Large intestine (tissue), 3 donors: Measurements from ENCODE around the gene KCNA10. TPM values are rescaled to one million over a fixed set of nuclear protein-coding genes. Genes with fewer than 3 reads are reported as not detected.

Source experiments
- DNase-seq, 2 donors: peaks; one replicate each; pipeline versions ENCODE4 v3.0.0 to v3.0.0-alpha.2; 2013
- H3K27ac ChIP-seq: one replicate; pipeline ENCODE4 v1.5.1; 2013; ENCODE audit warnings: low read length
- H3K27me3 ChIP-seq: 2 replicates; pipeline ENCODE4 v1.6.1; 2013; ENCODE audit warnings: low read length; ENCODE audit not compliant: control insufficient read depth, insufficient read depth
- H3K36me3 ChIP-seq: 2 replicates; pipeline ENCODE4 v1.6.1; 2013; ENCODE audit warnings: low read length; ENCODE audit not compliant: control insufficient read depth, insufficient read depth
- H3K4me1 ChIP-seq: one replicate; pipeline ENCODE4 v1.6.1; 2013; ENCODE audit warnings: low read length; ENCODE audit not compliant: control insufficient read depth, insufficient read depth
- H3K4me3 ChIP-seq: one replicate; pipeline ENCODE4 v1.5.1; 2013; ENCODE audit warnings: low read length
- H3K9me3 ChIP-seq: one replicate; pipeline ENCODE4 v1.6.1; 2013; ENCODE audit warnings: mild to moderate bottlenecking, low read depth, low read length, moderate library complexity; ENCODE audit not compliant: control insufficient read depth
- WGBS: methylation state at CpG from one replicate; pipeline ENCODE4 v1.1.5; 2013; ENCODE audit warnings: low lambda C conversion rate; ENCODE audit not compliant: insufficient coverage; 5-methylcytosine and 5-hydroxymethylcytosine counted together
- polyA plus RNA-seq: library from polyadenylated mRNA; unstranded; fragments of 120-200 nt; gene quantifications from one replicate; pipeline ENCODE4 v1.2.1, GENCODE V29; 2013

The KCNA10 gene
- polyA plus RNA-seq, 1 donor: not detected

DNA sequence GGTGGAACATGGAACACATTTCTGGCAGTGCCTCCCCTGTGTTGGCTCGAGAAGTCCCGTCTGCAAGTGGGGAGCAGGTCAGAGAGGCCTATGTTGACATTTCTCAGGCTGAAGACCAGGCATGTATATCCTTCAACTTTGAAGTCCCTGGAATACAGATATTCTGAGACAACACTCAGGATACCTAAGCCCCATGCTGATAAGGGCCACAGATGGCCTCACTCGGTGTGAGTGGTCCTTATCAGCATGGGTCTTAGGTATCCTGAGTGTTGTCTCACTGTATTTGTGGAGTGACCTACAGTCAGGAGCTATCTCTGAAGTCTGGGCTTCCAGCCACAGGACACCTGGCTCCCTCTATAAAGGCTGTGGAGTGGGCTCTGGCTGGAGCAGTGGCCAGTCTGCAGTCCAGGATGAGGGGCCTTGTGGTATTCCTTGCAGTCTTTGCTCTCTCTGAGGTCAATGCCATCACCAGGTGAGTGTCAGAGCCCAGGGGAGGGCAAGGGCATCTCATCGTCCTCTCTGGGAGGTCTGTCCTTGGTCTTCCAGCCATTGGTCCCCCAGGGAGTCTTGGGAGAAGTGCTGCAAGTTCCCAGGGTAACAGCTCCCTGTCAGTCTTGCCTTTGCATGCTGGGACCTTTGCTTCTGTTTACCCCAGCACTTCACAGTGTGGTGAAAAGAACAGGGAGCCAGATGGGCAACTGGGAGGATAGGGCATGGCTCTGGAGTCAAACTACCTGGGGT, 38.4 kb downstream of the KCNA10 start:
- Histone ChIP-seq H3K4me3 (no peak overlapping the region), H3K4me1 (peaks cover 8% of the 10 kb centered on the region), H3K27ac (no peak overlapping the region), H3K27me3 (peaks cover 8% of the 10 kb centered on the region), H3K36me3 (no peaks in the 10 kb centered on the region), H3K9me3 (no peaks in the 10 kb centered on the region)
- DNase-seq: no peak
- WGBS: no CpG with 5 or more reads among the region's 4 CpGs

DNA sequence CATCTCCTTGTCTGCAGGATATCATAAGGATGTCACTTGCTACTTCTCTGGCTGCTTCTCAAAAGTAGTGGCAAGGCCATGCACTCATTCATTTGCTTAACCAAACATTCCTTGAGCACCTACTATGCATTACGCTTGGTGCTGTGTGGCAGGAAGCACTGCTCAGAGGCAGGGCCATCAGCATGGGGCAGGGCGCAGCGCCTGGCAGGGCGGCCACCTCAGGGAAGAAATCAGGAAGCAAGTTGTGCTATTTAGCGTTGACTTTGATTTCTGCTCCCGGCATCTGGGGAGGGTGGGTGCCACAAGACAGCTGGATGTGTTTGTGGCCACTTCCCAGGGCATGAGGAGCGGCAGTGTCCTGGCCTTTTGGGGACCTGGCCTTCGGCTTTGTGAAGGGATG, 40.1 kb downstream of the KCNA10 start:
- H3K27me3 ChIP-seq: peaks cover 5% of the 10 kb centered on the region
- no peak for DNase-seq
- H3K36me3 ChIP-seq: no peaks in the 10 kb centered on the region
- H3K27ac ChIP-seq: no peak overlapping the region
- peaks cover 8% of the 10 kb centered on the region for H3K4me1 ChIP-seq
- H3K4me3 ChIP-seq: no peak overlapping the region
- no CpG with 5 or more reads among the region's 8 CpGs for WGBS
- H3K9me3 ChIP-seq: no peaks in the 10 kb centered on the region

DNA sequence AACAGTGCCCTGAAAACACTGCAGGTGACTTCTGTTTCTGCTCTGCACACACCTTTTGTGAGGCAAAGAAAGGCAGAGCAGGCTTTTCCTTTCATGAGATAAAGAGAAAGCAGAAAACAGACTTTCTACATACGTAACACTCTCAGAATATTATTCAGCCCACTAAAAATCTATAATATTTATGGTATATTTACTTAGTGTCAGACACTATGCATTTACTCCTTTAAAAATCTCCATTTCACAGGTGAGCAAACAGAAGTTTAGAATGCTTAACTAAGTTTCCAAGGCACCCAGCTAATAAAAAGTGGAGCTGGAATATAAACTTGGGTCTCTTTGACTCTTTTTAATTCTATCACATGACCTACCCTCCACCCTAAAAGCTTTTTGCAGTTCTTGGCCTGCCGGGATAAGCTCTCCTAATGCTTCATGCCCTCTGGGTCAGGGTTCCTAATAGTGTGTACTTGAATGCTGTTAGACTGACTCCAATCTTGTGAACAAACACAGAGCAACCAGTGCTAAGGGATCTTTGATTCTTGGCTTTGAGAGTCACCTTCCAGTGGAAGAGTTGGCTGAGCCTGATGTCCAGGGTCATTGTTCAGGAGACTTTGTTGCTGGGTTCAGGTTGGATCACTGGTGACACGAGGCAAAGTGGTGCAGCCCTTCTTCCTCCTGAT, 40.9 kb downstream of the KCNA10 start:
- no peak overlapping the region for H3K4me3 ChIP-seq
- no peaks in the 10 kb centered on the region for H3K9me3 ChIP-seq
- peaks cover 5% of the 10 kb centered on the region for H3K27me3 ChIP-seq
- no CpG with 5 or more reads among the region's 3 CpGs for WGBS
- no peak overlapping the region for H3K27ac ChIP-seq
- H3K4me1 ChIP-seq: peaks cover 8% of the 10 kb centered on the region
- H3K36me3 ChIP-seq: no peaks in the 10 kb centered on the region
- DNase-seq: peak in 1 of 2 donors; percentile 39

- peaks cover 8% of the 10 kb centered on the region for H3K4me1 ChIP-seq
- no peaks in the 10 kb centered on the region for H3K36me3 ChIP-seq
- peaks cover 1% of the 10 kb centered on the region for H3K27me3 ChIP-seq
- WGBS: no CpG with 5 or more reads among the region's 3 CpGs
- H3K27ac ChIP-seq: no peak overlapping the region
- DNase-seq: no peak
- no peaks in the 10 kb centered on the region for H3K9me3 ChIP-seq
- H3K4me3 ChIP-seq: no peak overlapping the region
Observed at GRCh38 chr1:110477445-110477957, 41.5 kb downstream of the KCNA10 start.

DNA sequence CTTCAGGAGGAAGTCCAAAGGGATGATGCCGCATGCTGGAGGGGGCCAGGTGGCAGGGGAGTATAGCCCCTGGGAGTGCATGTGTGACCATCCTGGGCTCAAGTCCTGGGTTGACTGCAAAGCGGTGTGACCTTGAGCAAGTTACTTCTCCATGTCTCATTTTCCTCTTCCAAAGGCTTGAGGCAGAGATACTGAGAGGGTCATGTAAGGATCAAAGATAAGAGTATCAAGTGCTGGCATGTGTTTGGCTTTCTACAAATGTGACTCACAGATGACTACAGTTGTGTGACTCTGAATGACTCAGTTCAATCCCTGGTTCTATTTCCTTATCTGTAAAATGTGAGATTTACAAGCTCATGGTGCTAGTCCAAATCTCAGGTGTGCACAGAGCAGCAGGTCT, 41.9 kb downstream of the KCNA10 start:
- H3K9me3 ChIP-seq: no peaks in the 10 kb centered on the region
- H3K27ac ChIP-seq: no peak overlapping the region
- DNase-seq: peak; percentile 63 to 75
- H3K4me3 ChIP-seq: no peak overlapping the region
- peaks cover 8% of the 10 kb centered on the region for H3K4me1 ChIP-seq
- no peaks in the 10 kb centered on the region for H3K36me3 ChIP-seq
- H3K27me3 ChIP-seq: no peaks in the 10 kb centered on the region
- WGBS: no CpG with 5 or more reads among the region's 2 CpGs

DNA sequence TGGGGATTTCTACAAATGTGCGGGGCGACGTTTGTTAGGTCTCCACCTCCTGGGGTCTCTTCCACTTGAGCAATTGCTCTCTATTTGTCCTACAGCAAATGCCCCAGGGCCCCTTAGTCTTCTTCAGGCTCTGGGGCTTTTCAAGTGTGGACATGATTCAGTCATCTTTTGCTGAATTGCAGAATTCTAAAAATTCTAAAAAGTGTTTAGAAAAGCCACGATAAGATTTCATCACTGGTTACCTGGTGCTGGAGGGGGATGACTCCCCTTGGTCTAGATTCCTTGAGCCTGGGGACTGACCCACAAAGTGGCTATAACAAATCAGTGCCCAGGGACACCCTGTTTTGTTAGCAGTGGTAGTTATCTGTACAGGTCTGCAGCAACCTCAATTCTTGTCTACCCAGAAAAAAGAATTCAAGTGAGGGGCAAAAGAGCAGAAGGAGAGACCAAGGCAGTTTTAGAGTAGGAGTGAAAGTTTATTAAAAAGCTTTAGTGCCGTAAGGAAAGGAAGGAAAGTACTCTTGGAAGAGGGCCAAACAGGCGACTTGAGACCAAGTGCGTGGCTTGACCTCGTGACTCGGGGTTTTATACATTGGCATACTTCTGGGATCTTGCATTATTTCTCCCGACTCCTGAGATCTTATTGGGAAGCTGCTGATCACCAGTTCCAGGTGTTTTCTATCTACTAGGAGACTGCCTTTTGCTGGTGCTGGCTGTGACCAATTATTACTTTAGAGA, 42.8 kb downstream of the KCNA10 start:
- no peak for DNase-seq
- H3K27ac ChIP-seq: no peak overlapping the region
- H3K4me3 ChIP-seq: no peak overlapping the region
- 14% methylated on average over 1 of the region's 10 CpGs for WGBS
- no peaks in the 10 kb centered on the region for H3K36me3 ChIP-seq
- no peaks in the 10 kb centered on the region for H3K9me3 ChIP-seq
- H3K4me1 ChIP-seq: peaks cover 8% of the 10 kb centered on the region
- no peaks in the 10 kb centered on the region for H3K27me3 ChIP-seq

GRCh38 chr1:110475362-110476027, 43.5 kb downstream of the KCNA10 start:
- Histone ChIP-seq H3K9me3 (no peaks in the 10 kb centered on the region), H3K27me3 (no peaks in the 10 kb centered on the region), H3K27ac (no peak overlapping the region), H3K4me1 (peaks cover 8% of the 10 kb centered on the region), H3K36me3 (no peaks in the 10 kb centered on the region), H3K4me3 (no peak overlapping the region)
- no peak for DNase-seq
- no CpG with 5 or more reads among the region's 5 CpGs for WGBS

- Histone ChIP-seq H3K27me3 (no peaks in the 10 kb centered on the region), H3K4me1 (peaks cover 8% of the 10 kb centered on the region), H3K4me3 (no peak overlapping the region), H3K36me3 (no peaks in the 10 kb centered on the region), H3K9me3 (no peaks in the 10 kb centered on the region), H3K27ac (no peak overlapping the region)
- no CpG with 5 or more reads among the region's 6 CpGs for WGBS
- DNase-seq: no peak
Observed at GRCh38 chr1:110474444-110474843, 44.5 kb downstream of the KCNA10 start.

DNA sequence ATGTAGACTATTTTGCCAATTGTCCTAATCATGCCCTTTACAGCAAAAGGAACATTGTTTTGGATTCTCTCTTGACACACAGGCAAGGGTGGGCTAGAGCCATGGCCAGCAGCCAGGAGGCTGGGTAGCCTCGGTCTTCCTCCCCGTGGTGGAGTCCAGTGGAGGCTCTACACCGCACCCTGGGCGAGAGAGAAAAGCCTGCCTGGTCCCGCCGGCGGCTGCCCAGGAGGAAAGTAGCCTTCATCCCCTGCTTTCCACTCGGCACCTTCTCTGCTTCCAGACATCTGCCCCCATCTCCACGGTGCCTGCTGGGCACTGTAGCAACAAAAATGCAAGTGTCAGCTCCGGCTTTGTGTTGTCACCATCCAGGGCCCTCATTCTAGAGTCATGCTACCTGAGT, 46.4 kb downstream of the KCNA10 start:
- Histone ChIP-seq H3K36me3 (no peaks in the 10 kb centered on the region), H3K9me3 (no peaks in the 10 kb centered on the region), H3K4me3 (no peak overlapping the region), H3K27me3 (no peaks in the 10 kb centered on the region), H3K27ac (no peak overlapping the region), H3K4me1 (peaks cover 6% of the 10 kb centered on the region)
- DNase-seq: no peak
- WGBS: no CpG with 5 or more reads among the region's 10 CpGs

GRCh38 chr1:110471131-110471530, 47.8 kb downstream of the KCNA10 start:
- no peaks in the 10 kb centered on the region for H3K27me3 ChIP-seq
- H3K9me3 ChIP-seq: no peaks in the 10 kb centered on the region
- no peak overlapping the region for H3K27ac ChIP-seq
- no CpG with 5 or more reads among the region's 3 CpGs for WGBS
- H3K4me1 ChIP-seq: no peaks in the 10 kb centered on the region
- H3K4me3 ChIP-seq: no peak overlapping the region
- H3K36me3 ChIP-seq: no peaks in the 10 kb centered on the region
- no peak for DNase-seq
